Endothelial cell of umbilical vein (primary cell): ENCODE results near the gene RFXANK. TPM values are rescaled to one million over a fixed set of nuclear protein-coding genes. Genes with fewer than 3 reads are reported as not detected.

Experiments
- BruUV-seq: library from RNA; stranded (reverse); fragments of 400-500 nt; replicated peaks from 2 replicates; lab custom pipeline; 2021; lab: Mats Ljungman, UMichigan
- CTCF ChIA-PET: fragments of 300-600, 350-600 bp; sonication (Branson Sonifier 250); formaldehyde crosslinking; loops from one replicate; lab custom pipeline; 2021; ENCODE audit warnings: antibody characterized with exemption, inconsistent platforms; lab: Charles Lee
- POLR2A ChIA-PET: fragments of 300-600, 350-600 bp; sonication (Branson Sonifier 250); formaldehyde crosslinking; loops from one replicate; lab custom pipeline; 2021; ENCODE audit warnings: antibody characterized with exemption, inconsistent platforms; lab: Charles Lee
- DNase-seq: peaks from one replicate; pipeline ENCODE4 v3.0.0-alpha.2; 2011; ENCODE audit warnings: low read depth, low spot score
- FAIRE-seq: peaks from 2 replicates; lab custom pipeline; 2011; peaks lifted over from hg19 to GRCh38; lab: Jason Lieb, UNC
- H2AFZ ChIP-seq: 2 replicates; pipeline ENCODE4 v1.6.0; 2012; ENCODE audit warnings: low read depth, low read length, control low read depth, inconsistent platforms
- H3K27ac ChIP-seq: 2 replicates; pipeline ENCODE4 v1.5.1; 2011; ENCODE audit warnings: low read depth, mild to moderate bottlenecking, control low read depth, low read length, moderate library complexity; ENCODE audit not compliant: insufficient read depth
- H3K27me3 ChIP-seq, 2 experiments: 2 replicates each; pipeline versions ENCODE4 v1.6.0 to v1.6.1; 2011; ENCODE audit warnings: low read length in 2 of 2, mixed read lengths in 1 of 2; ENCODE audit not compliant: control insufficient read depth in 2 of 2, insufficient read depth in 2 of 2
- H3K36me3 ChIP-seq, 2 experiments: 2 replicates in 1 of 2; 3 replicates in 1 of 2; pipeline ENCODE4 v1.5.1; 2011; ENCODE audit warnings: low read length in 2 of 2, mild to moderate bottlenecking in 1 of 2, moderate library complexity in 1 of 2; ENCODE audit not compliant: control insufficient read depth in 2 of 2, insufficient read depth in 2 of 2; ENCODE audit errors: extremely low read depth in 1 of 2
- H3K4me1 ChIP-seq: 3 replicates; pipeline ENCODE4 v1.5.1; 2011; ENCODE audit warnings: mild to moderate bottlenecking, low read length; ENCODE audit not compliant: control insufficient read depth, insufficient read depth; ENCODE audit errors: extremely low read depth
- H3K4me2 ChIP-seq: 2 replicates; pipeline ENCODE4 v1.6.1; 2011; ENCODE audit warnings: low read length, control low read depth, mixed read lengths; ENCODE audit not compliant: insufficient read depth
- H3K4me3 ChIP-seq, 3 experiments: fragments of 200-600 bp in 1 of 3; sonication (generic), shearing (Covaris generic) in 1 of 3; replicated peaks in 1 of 3; 2 replicates each; pipeline ENCODE4 v1.5.1; 2011 to 2016; ENCODE audit warnings: control low read depth in 3 of 3, low read length in 3 of 3, mild to moderate bottlenecking in 2 of 3, inconsistent platforms in 1 of 3, low read depth in 1 of 3, moderate library complexity in 1 of 3; ENCODE audit not compliant: insufficient read depth in 1 of 3
- H3K79me2 ChIP-seq: 2 replicates; pipeline ENCODE4 v1.6.0; 2012; ENCODE audit warnings: low read length, inconsistent platforms; ENCODE audit not compliant: control insufficient read depth, insufficient read depth
- H3K9ac ChIP-seq: replicated peaks from 2 replicates; pipeline ENCODE3; 2011; ENCODE audit warnings: low read length, control low read depth; ENCODE audit not compliant: insufficient read depth; ENCODE audit errors: extremely low read depth
- H3K9me1 ChIP-seq: replicated peaks from 3 replicates; pipeline ENCODE4 v1.6.0; 2011; ENCODE audit warnings: mild to moderate bottlenecking, low read length; ENCODE audit not compliant: control insufficient read depth, insufficient read depth; ENCODE audit errors: extremely low read depth
- H3K9me3 ChIP-seq: replicated peaks from 2 replicates; pipeline ENCODE4 v1.5.1; 2012; ENCODE audit warnings: low read length, inconsistent platforms; ENCODE audit not compliant: control insufficient read depth, insufficient read depth
- H4K20me1 ChIP-seq: replicated peaks from 2 replicates; pipeline ENCODE3; 2011; ENCODE audit warnings: mild to moderate bottlenecking, low read length; ENCODE audit not compliant: control insufficient read depth, insufficient read depth; ENCODE audit errors: extremely low read depth
- EZH2 ChIP-seq: IDR thresholded peaks from 2 replicates; pipeline ENCODE4 v1.6.1; 2012; ENCODE audit warnings: borderline replicate concordance, low read depth, mild to moderate bottlenecking, moderate library complexity, low read length, inconsistent platforms; ENCODE audit not compliant: severe bottlenecking
- FOS ChIP-seq: IDR thresholded peaks from 2 replicates; pipeline ENCODE4 v1.6.1; 2011; ENCODE audit warnings: mild to moderate bottlenecking, low read length, moderate library complexity, borderline replicate concordance; ENCODE audit not compliant: insufficient read depth
- GATA2 ChIP-seq: IDR thresholded peaks from 2 replicates; pipeline ENCODE4 v1.7.0; 2011; ENCODE audit warnings: low read depth, mild to moderate bottlenecking, moderate library complexity, mixed read lengths, low read length; ENCODE audit not compliant: insufficient read length, insufficient read depth
- JUN ChIP-seq: IDR thresholded peaks from 2 replicates; pipeline ENCODE4 v1.6.1; 2011; ENCODE audit warnings: borderline replicate concordance, low read depth; ENCODE audit not compliant: insufficient read length, insufficient read depth
- MYC ChIP-seq: IDR thresholded peaks from one replicate; pipeline ENCODE4 v1.6.1; 2011; ENCODE audit warnings: mild to moderate bottlenecking, low read depth, low read length
- POLR2A ChIP-seq: IDR thresholded peaks from 2 replicates; pipeline ENCODE4 v1.6.1; 2012; ENCODE audit warnings: low read depth, mild to moderate bottlenecking, control low read depth, low read length
- POLR2AphosphoS5 ChIP-seq: IDR thresholded peaks from 2 replicates; pipeline ENCODE4 v1.6.1; 2012; ENCODE audit warnings: low read depth, mild to moderate bottlenecking, control low read depth, low read length, moderate library complexity; ENCODE audit not compliant: insufficient read depth
- dilution Hi-C: fragments of 300-500 bp; cut with MboI; formaldehyde crosslinking; loops from one replicate; pipeline ENCODE4 v1.15.0; 2019; ENCODE audit warnings: low sequenced_read_pairs; ENCODE audit not compliant: extremely low pct_ligation_motif_present
- intact Hi-C: fragments of 100-400 bp; cut with micrococcal nuclease; formaldehyde crosslinking; loops from one replicate; pipeline ENCODE4 v1.10.0; 2022
- polyA plus RNA-seq, 4 experiments: library from polyadenylated mRNA; depleted of rRNA in 3 of 4; stranded (reverse) in 3 of 4; unstranded in 1 of 4; fragments of >200 nt; gene quantifications; 2 replicates each; pipeline versions ENCODE4 v1.2.1 to v1.2.3, GENCODE V29; 2011 to 2012; ENCODE audit warnings: missing spikeins in 1 of 4
- total RNA-seq: library from RNA; stranded (reverse); gene quantifications from 2 replicates; pipeline ENCODE4 v1.2.3, GENCODE V29; 2021
- TF ChIP-seq, protein P1 (sequence below), 2 donors: IDR thresholded peaks; 1 replicate in 1 of 2; 2 replicates in 1 of 2; pipeline ENCODE4 v1.5.1; 2011; ENCODE audit warnings: low read length in 2 of 2, mild to moderate bottlenecking in 2 of 2, moderate library complexity in 2 of 2, control low read depth in 1 of 2, inconsistent platforms in 1 of 2, low read depth in 1 of 2; ENCODE audit not compliant: insufficient read depth in 1 of 2; ENCODE audit errors: extremely low read depth in 1 of 2
- TF ChIP-seq, protein P2 (sequence below): IDR thresholded peaks from 2 replicates; pipeline ENCODE4 v1.6.1; 2011; ENCODE audit not compliant: insufficient read depth, insufficient read length

RFXANK gene
- total and polyA plus RNA-seq, 2 donors (not counting 3 experiments of a cell fraction or from before 2014, with no cell fraction given) = 105 to 124 TPM

DNA sequence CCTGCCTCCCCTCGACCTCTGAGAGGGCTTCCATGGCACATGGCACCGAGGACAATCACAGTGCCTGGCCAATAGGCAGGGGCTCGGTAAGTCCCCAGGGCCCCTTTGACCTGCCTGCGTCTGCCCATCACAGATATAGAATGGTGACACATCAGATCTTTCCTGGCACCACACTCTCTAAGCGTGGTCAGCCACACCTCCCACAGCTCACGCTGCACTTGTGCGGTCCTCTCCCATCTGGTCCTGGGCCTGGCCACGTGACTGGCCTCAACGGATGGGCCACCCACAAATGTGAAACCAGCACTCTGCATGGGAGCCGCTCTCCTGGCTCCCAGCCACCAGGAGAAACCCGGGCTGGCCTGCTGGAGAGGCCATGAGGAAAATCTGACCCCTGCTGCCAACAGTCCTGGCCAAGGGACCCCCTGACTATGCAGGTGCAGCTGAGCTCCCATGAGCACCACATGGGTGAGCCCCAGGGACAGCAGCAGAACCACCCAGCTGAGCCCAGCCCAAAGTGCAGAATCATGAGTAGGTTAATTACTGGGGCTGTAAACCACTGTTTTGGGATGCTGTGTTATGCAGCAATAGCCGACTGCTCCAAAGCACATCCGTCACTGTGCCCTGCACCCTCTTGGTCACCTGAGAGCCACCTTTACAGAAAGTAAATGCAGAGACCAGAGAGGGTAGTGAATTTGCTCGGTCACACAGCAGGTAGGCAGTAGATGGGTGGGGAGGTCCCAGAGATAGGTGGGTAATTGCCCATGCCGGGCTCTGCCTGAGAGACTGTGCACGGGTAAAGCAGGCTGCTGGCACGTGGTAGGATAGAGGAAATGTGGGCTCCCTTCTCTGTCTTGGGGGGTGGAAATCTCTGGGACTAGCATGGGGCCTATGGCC is 12.3 kb upstream of the RFXANK start:
- FAIRE-seq = no peak
- CTCF ChIA-PET = no interaction called here

More for the DNA sequence above, 12.3 kb upstream of the RFXANK start:
- Histone ChIP-seq H3K4me3 (no peak overlapping the region), H3K36me3 (peaks cover 0 to 6% of the 10 kb centered on the region in 2 experiments), H3K27ac (no peak overlapping the region), H3K9me1 (no peaks in the 10 kb centered on the region), H3K79me2 (no peaks in the 10 kb centered on the region), H3K27me3 (no peaks in the 10 kb centered on the region), H2AFZ (no peak overlapping the region), H3K4me1 (no peaks in the 10 kb centered on the region), H3K4me2 (no peak overlapping the region), H3K9ac (no peak overlapping the region), H4K20me1 (no peaks in the 10 kb centered on the region), H3K9me3 (no peaks in the 10 kb centered on the region)
- POLR2A ChIA-PET = no interaction called here
- TF ChIP-seq, protein P1, sequence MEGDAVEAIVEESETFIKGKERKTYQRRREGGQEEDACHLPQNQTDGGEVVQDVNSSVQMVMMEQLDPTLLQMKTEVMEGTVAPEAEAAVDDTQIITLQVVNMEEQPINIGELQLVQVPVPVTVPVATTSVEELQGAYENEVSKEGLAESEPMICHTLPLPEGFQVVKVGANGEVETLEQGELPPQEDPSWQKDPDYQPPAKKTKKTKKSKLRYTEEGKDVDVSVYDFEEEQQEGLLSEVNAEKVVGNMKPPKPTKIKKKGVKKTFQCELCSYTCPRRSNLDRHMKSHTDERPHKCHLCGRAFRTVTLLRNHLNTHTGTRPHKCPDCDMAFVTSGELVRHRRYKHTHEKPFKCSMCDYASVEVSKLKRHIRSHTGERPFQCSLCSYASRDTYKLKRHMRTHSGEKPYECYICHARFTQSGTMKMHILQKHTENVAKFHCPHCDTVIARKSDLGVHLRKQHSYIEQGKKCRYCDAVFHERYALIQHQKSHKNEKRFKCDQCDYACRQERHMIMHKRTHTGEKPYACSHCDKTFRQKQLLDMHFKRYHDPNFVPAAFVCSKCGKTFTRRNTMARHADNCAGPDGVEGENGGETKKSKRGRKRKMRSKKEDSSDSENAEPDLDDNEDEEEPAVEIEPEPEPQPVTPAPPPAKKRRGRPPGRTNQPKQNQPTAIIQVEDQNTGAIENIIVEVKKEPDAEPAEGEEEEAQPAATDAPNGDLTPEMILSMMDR (IDR thresholded peaks at IDR 0.05; ENCODE audit: extremely low read depth in 1 of 2, insufficient read depth in 1 of 2, low read depth in 1 of 2, low read length in 2 of 2) = no peak
- no peak for TF ChIP-seq MYC
- no peak for TF ChIP-seq FOS
- TF ChIP-seq POLR2A = no peak
- TF ChIP-seq POLR2AphosphoS5 = no peak
- TF ChIP-seq GATA2 = no peak
- TF ChIP-seq JUN = no peak
- TF ChIP-seq EZH2 = no peak
- TF ChIP-seq, protein P2, sequence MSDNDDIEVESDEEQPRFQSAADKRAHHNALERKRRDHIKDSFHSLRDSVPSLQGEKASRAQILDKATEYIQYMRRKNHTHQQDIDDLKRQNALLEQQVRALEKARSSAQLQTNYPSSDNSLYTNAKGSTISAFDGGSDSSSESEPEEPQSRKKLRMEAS = no peak
- dilution Hi-C loops (no loop called here), intact Hi-C loops (no loop called here)
- BruUV-seq = no TSS peak
- DNase-seq = no peak
